ENCODE results near the gene TLR6.
"Not testable (repeated sequence)": the region's sequence is repeated elsewhere in the genome, so short reads cannot be mapped to it uniquely, and the experiment has no call there.

TLR6 gene

GRCh38 chr4:38782452-38783108 lies 74.0 kb downstream of the TLR6 start, which contains the start of gene TLR10:
TSS of gene TLR10 (minus strand) at chr4:38782990. CDS start at chr4:38775590, 7,400 bp downstream.
- DNase-seq, result peak; percentile 51

GRCh38 chr4:38781854-38782261 lies 74.8 kb downstream of the TLR6 start:
- DNase-seq, result no peak

- no peak for DNase-seq
These were observed 75.7 kb downstream of the TLR6 start for GRCh38 chr4:38780833-38781484.

GRCh38 chr4:38779790-38780189 lies 76.8 kb downstream of the TLR6 start:
- no peak for DNase-seq

- DNase-seq, result not testable (repeated sequence)
These were observed 78.7 kb downstream of the TLR6 start for GRCh38 chr4:38777925-38778324.

GRCh38 chr4:38775326-38775725 lies 81.3 kb downstream of the TLR6 start:
- no peak for DNase-seq

GRCh38 chr4:38774181-38774955 lies 82.2 kb downstream of the TLR6 start:
- DNase-seq, result no peak
